RCC 7860 (cell line): ENCODE measurements around the gene FNIP2.
A peak's percentile ranks its signal among the peaks of the same experiment; 100 is the strongest.
"Not testable (repeated sequence)": the region's sequence is repeated elsewhere in the genome, so short reads cannot be mapped to it uniquely, and the experiment has no call there.

ENCODE experiments used
- DNase-seq: peaks from one replicate; pipeline ENCODE4 v3.0.0-alpha.2; 2015; ENCODE audit warnings: low spot score
- FAIRE-seq: peaks from 2 replicates; lab custom pipeline; 2012; peaks lifted over from hg19 to GRCh38; lab: Jason Lieb, UNC

FNIP2 gene

DNA sequence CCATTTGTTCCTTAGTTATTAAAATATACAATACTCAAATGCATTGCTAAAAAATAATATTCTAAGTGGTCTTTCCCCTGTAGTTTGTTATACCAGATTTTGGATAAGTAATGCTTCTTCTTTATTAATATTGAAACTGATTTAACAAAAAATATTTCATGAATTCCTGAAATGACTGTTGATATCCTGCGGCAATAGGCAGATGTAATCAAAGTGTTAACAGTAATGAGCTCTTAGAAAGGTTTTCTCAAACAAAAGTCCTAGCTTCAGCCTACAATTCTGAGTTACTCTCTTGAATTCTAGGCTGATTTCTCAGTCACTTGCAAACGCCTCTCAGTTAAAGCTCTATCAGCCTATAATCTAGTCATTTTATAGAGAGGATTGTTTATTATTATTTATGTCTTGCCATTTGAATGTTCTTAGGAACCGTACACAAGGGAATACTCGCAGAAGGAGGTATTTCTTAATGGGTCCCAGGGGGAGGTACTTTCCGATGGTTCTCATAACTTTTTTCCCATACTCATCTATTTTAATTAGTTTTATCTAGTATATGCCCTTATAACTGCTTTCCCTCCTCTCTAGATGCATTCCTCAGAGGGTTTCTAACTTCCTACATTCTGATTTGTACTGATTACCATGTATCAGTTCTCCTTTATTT is 96.8 kb downstream of the FNIP2 start:
- DNase-seq: no peak
- no peak for FAIRE-seq

- DNase-seq (no peak), FAIRE-seq (no peak)
Observed at GRCh38 chr4:158869001-158869400, 100.2 kb downstream of the FNIP2 start.

DNA sequence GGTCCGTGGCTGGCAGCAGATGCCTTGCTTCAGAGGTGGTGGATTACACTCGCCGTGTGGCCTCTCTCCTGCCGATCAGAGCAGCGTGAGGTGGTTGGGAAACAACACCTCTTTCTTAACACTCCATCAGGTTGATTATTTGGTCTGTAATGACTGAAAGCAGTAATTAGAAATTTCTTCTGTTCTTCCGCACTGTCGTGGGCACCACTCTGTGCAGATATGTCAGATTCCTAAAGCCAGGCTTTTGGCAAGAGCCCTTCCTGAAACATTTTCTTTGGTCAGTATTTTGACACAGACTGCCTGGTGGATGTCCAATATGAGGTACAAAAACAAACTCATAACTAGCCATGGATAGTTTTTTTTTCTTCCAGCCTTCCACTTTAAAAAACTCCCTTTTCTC is 100.9 kb downstream of the FNIP2 start:
- DNase-seq (no peak), FAIRE-seq (no peak)

DNA sequence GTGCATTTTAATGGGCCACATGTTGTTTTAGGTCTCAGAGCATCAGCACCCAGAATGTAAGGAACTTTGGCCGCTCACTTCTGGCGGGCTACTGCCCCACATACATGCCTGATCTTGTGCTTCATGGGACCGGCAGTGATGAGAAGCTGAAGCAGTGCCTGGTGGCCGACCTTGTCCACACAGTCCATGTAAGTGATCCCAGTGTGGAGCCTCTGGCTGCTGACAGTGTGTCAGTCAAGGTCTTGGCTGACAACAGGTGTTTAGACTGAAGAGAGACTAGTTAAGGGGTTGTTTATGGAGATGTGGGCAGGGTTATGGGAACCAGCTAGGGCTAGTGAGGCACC is 101.4 kb downstream of the FNIP2 start:
- DNase-seq (no peak), FAIRE-seq (no peak)

GRCh38 chr4:158870626-158871334 is 102.0 kb downstream of the FNIP2 start:
- no peak for DNase-seq
- no peak for FAIRE-seq

- FAIRE-seq (no peak), DNase-seq (no peak)
Observed at GRCh38 chr4:158871335-158871724, 102.5 kb downstream of the FNIP2 start.

DNA sequence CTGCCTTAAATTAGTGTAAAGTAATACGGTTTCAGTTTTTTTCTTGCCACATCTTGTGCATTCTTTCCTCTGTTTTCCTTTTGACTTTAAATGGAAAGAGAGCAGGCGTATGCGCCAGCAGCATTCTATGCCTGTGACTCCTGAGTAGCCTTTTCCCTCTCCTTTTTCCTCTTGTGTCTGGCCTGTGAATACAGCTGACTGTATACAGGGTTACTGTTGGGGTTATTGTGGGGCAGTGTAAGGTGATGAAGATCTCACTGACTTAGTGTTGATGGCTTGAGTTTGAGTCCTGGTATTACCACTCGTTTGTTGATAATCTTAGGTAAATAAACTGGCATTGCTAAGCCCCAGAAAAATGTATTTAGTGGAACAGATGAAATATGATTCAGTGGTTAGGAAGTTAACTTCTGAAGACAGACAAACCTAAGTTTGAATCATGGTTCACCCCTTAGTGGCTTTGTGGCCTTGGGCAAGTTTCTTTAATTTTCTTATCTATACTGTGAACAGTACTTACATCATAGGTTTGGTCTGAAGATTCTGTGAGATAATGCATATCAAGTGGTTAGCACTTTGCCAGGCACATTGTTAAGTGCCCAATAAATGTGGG is 105.1 kb downstream of the FNIP2 start:
- FAIRE-seq: peak; percentile 72
- DNase-seq: peak; percentile 85

GRCh38 chr4:158875026-158875425 is 106.2 kb downstream of the FNIP2 start:
- FAIRE-seq: no peak
- no peak for DNase-seq

DNA sequence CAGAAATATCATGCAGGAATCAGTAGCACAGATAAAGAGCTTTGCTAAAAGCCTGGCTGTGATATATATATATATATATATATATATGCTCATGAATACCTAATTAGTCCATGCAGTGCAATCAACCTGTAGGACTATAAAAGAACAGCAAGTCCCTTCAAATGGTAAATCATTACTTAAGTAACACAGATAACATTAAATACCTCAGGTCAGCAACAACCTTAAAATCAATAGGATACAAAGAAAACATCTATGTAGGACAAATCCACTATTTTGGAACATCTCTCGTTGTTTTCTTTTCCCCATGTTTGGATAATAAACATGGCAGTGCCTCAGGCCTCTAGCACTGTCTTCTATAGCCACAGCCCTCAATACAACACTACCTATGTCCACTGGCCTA is 106.6 kb downstream of the FNIP2 start:
- no peak for FAIRE-seq

DNA sequence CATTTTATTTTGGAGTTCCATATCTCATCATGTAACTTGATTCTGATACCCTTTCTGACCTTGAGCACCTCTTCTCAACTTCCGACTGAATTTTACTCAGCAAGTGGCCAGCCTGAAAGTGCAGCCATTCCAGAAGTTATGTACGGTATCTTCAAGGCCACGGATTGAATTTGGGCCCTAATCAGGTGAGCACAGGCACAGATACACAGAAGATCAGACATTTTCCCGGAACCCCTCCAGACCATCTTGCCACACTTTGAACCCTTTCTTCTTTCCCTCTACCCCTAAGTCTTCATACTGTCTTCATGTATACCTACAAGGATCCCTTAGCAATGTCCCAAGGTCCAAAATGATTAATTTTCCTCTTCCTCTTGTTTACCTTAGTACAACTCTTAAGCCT is 108.2 kb downstream of the FNIP2 start:
- DNase-seq (no peak), FAIRE-seq (no peak)

More for the DNA sequence above, 106.6 kb downstream of the FNIP2 start:
- DNase-seq: no peak

DNA sequence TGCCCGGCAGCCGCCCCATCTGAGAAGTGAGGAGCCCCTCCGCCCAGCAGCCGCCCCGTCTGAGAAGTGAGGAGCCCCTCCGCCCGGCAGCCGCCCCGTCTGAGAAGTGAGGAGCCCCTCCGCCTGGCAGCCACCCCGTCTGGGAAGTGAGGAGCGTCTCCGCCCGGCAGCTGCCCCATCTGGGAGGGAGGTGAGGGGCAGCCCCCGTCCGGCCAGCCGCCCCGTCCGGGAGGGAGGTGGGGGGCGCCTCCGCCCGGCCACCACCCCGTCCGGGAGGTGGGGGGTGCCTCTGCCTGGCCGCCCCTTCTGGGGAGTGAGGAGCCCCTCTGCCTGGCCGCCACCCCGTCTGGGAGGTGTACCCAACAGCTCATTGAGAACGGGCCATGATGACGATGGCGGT is 113.3 kb downstream of the FNIP2 start:
- not testable (repeated sequence) for DNase-seq, FAIRE-seq

DNA sequence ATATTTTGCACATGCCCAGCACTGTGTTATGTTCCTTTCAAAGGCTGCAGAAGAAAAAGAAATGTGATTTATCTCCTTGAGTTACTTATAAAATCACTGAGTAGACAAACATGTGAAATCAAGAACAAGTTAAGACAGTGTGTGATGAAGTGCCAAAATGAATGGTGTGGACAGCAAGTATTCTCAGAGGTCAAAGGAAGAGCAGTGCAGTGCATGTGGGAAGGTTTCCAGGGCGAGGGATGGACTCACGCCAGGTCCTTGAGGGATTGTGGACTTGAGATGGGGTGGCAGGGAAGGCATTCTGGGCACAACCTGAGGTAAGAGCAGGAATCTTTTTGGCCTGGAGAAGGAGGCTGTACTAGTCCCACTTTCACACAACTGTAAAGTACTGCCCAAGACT is 115.5 kb downstream of the FNIP2 start:
- no peak for DNase-seq
- no peak for FAIRE-seq

GRCh38 chr4:158885564-158885963 is 116.7 kb downstream of the FNIP2 start:
- no peak for DNase-seq
- no peak for FAIRE-seq

DNA sequence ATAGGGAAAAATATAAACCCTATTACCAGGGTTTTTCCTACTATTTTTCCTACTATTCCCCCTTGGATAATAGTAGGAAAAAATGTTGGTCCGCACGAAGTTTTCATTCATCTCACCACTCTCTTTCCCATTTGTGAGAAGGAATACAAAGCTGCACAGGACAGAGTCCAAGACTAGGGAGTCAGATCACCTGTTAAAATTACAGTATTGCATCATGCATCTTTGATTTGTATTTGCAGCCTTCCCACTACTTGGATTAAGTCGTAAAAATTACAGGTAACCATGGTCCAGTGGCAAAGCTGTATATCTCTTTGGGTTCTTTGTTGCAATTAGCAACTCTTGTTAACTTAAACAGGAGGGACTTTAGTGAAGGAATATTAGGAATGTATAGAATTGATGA is 121.5 kb downstream of the FNIP2 start:
- no peak for FAIRE-seq

DNA sequence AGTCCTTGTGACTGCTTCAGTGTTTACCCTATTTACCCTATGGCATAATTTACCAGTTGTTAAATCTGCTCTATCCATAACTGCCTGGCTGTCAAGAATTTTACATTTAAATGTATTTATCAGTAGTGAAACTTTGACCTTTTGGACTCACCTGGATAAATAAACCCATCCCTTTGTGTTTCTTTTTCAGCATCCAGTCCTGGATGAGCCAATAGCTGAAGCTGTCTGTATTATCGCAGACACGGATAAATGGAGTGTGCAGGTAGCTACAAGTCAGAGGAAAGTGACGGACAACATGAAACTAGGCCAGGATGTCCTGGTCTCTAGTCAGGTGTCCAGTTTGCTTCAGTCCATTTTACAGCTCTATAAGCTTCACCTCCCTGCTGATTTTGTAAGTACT is 122.4 kb downstream of the FNIP2 start:
- DNase-seq: no peak
- no peak for FAIRE-seq

More for the DNA sequence above, 121.5 kb downstream of the FNIP2 start:
- DNase-seq: no peak

- no peak for DNase-seq
- FAIRE-seq: no peak
Observed at GRCh38 chr4:158894826-158895225, 126.0 kb downstream of the FNIP2 start.

DNA sequence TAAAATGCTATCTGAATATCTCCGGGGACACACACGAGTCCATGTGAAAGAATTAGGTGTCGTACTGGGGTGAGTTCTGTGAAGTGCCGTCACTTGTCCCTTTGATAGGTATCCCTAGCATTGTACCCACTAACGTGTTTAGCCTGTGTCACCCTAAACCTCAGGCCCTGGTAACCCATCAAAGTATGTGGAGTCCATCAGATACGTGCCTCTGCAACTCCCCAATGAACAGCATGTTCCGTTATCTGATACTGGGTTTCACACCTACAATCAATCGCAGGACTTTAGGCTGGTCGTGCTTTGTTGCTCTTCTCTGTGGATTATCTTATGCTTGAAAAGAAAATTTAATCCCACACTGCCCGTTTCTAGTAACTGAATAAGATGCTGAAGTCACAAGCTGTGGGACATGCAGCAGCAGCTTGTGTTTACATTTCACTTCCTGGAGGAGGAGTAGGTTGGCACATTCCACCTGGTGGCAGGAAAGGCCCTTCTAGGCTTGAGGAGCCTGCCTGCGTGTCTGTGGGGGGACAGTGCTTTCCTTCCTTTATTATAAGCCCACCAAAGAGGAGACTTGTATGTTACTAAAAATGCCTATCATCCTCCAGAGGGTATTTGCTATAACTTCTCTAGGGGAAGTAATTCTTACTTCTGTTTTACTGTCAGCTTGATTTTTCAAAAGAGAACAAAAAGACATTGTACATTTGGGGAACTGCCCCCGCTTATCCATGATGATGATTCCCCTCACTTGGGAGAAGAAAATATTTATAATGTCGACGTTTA is 127.2 kb downstream of the FNIP2 start:
- DNase-seq (no peak), FAIRE-seq (no peak)

- DNase-seq, FAIRE-seq: not testable (repeated sequence)
Observed at GRCh38 chr4:158896577-158897238, 127.9 kb downstream of the FNIP2 start.

DNA sequence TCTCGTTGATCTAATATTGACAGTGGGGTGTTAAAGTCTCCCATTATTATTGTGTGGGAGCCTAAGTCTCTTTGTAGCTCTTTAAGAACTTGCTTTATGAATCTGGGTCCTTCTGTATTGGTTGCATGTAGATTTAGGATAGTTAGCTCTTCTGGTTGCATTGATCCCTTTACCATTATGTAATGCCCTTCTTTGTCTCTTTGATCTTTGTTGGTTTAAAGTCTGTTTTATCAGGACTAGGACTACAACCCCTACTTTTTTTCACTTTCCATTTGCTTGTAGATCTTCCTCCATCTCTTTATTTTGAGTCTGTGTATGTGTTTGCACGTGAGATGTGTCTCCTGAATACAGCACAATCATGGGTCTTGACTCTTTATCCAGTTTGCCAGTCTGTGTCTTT is 131.6 kb downstream of the FNIP2 start:
- DNase-seq, FAIRE-seq: not testable (repeated sequence)

DNA sequence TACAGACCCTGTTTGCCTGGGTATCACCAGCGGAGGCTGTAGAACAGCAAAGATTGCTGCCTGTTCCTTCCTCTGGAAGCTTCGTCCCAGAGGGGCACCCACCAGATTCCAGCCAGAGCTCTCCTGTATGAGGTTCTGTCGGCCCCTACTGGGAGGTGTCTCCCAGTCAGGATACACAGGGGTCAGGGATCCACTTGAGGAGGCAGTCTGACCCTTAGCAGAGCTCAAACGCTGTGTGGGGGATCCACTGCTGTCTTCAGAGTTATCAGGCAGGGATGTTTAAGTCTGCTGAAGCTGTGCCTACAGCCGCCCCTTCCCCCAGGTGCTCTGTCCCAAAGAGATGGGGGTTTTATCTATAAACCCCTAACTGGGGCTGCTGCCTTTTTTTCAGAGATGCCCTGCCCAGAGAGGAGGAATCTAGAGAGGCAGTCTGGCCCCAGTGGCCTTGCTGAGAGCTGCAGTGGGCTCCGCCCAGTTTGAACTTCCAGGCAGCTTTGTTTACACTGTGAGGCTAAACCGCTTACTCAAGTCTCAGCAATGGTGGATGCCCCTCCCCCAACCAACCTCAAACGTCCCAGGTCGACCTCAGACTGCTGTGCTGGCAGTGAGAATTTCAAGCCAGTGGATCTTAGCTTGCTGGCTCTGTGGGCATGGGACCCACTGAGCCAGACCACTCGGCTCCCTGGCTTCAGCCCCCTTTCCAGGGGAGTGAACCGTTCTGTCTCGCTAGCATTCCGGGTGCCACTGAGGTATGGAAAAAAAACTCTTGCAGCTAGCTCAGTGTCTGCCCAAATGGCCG is 133.7 kb downstream of the FNIP2 start:
- DNase-seq (peak; percentile 83), FAIRE-seq (peak; percentile 53)
